NCI-H128 (cell line): Measurements from ENCODE around the gene TNFRSF19.

Experiments
- DNase-seq: peaks from one replicate; lab custom pipeline; 2025; ENCODE audit not compliant: unreplicated experiment; lab: John Stamatoyannopoulos, UW

Gene TNFRSF19

DNA sequence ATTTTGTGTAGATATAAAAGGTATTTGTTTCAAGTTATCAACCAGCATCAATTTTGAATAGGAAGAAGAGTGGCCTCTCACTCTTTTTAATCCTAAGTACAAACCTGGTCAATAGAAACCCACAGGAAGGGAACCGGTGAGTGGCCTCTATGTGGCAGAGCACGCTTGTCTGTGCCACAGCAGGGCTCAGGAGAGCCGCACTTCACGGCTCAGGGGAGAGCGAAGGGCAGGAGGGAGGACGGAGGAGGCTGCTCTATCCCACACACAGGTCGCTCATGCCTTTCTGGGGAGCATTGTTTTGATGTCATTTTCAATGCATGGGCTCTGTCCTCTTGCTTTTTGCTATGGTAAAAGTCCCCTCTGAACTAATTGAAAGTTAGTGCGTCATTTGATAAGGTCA, 57.2 kb downstream of the TNFRSF19 start:
- no peak for DNase-seq

DNA sequence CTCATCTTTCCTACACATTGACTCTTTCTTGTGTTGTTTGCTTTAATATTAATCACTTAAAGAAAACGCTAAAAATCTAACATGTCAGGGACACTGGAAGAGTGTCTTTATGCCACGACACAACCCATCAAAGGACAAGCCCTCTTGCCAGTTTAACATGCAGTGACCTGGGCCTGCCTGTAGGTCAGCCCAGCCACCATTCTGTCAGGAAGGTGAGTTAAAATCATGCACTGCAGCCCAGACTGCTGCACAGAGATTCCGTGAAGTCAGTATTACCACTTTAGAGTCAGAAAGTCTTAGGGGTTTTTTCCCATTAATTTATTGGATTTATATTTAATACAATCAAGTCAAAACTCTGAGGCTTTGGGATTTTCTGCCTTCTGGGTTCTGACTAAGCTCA, 58.0 kb downstream of the TNFRSF19 start:
- DNase-seq, result no peak

DNA sequence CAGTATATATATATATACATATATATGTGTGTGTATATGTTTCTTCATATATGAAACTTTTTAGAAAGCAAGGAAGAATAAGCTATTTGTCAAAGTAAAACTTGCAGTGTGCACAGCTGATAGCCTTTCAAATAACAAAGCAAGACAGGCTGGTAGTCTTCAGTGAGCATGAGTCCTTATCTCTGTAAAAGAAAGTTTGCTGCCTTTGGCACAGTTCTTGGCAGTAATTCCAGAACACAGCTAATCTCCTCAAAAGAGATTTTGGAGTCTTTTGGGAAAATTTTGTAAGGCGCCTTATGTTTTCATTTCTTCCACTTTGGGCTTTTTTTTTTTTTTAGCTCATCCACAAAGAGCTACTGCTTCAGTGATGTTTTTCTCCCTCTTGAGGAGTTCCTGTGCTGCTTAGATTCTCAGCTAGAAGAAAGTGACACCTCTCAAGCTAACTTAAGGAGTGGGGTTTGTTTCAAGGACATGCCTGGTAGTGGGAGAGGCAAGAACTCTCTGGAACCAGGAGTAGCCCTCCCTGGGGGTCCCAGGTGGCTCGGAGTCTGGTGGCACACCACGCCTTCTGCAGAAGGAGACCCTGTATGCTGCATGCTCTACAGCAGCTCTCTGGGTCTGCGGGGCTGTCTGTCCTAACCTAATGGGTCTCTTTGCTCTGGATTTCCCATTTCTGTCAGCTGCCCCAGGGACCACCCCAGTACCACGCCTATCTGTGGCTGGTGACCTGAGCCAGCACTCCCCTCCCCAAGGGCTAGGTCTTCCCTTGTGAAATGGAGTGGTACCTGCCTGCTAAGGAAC, 58.8 kb downstream of the TNFRSF19 start:
- DNase-seq, result no peak

DNA sequence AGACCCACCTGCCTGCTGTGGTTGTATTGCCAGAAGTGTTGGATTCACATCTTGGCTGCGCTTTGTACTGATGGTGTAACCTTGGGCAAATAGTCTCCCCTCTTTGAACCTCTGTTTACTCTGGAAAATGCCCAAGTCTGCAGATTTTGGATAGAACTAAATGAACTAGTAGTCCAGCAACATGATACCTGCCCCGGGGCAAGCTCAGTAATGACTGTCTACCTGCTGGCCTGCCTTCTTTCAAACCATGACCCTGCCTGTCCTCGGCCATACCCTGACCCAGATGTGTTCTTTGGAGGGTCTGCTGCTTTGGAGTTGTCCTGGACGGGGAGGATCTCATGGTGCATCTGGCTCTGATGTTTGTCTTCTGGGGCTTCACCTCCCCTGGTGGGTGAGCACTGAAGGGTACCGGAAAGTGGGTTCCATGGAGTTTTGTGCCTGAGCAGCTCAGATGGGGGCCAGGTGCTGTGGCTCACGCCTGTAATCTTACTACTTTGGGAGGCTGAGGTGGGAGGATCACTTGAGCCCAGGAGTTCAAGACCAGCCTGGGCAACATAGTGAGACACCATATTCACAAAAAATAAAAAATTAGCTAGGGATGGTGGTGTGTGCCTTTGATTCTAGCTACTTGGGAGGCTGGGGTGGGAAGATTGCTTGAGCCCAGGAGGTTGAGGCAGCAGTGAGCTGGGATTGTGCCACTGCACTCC, 59.5 kb downstream of the TNFRSF19 start:
- DNase-seq, result no peak

DNA sequence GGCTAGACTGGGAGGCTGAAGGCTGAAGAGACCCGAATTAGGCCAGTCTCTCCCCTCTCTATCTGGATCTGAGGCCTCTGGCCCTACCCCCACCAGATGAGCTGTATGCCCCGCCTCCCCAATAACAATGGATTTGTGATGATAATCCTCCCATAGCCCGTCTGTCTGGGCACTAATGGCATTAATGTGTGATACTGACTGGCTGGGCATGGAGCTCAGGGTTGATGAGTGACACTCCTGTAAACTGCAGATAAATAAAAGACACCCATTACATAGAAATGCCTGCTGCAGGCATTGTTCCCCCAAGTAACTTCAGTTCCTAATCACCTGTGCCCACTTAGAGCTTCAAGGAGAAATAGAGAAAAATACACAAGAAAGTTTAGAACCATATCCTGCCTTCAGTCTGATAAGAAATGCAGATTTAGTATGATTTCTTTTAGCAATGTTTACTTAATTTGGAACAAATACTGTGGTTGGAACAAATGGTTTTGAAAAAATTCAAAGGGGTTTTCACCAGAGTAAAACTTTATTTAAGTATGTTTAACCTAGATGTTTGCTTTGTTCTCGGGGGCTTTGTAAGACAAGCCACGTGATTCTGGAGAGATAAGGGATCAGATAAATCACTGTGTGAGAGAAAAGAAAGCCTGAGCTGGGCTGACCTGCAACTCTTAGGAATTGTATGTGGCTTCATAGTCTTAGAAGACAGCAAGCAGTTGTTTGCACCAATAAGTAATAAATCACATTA, 60.3 kb downstream of the TNFRSF19 start:
- DNase-seq, result no peak

DNA sequence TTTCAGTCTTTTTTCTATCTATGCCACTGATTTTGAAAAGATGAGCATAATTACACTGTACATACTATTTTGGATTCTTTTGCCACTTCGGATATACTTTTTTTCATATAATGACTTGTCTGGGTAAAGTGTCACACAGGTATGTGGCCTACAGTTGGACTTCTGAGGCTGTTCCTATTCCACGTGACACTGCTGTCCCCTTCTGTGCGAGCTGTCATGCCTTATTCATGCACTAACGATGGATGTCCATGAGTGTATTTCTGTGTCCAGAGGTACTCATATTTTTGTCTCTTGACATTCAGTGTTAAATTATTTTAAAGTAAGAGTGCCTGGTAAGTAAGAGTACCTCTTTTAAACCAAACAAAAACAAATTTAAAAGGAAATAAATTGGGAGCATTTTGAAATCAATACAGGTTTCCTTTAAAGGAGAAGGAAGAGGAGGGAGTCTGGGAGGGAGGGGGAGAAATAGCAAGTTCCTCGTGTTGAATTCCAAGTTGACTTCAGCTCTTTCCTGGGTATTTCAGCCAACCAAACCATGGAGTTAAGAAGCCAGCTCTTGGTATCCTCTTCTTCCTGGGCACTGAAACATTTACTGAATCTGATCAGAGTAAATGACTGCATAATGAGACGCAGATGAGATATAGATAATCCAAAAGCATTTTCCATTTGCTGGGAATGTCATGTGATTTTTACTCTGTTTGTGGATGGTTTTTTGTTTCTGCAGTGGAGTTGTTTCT, 61.3 kb downstream of the TNFRSF19 start:
- no peak for DNase-seq

DNA sequence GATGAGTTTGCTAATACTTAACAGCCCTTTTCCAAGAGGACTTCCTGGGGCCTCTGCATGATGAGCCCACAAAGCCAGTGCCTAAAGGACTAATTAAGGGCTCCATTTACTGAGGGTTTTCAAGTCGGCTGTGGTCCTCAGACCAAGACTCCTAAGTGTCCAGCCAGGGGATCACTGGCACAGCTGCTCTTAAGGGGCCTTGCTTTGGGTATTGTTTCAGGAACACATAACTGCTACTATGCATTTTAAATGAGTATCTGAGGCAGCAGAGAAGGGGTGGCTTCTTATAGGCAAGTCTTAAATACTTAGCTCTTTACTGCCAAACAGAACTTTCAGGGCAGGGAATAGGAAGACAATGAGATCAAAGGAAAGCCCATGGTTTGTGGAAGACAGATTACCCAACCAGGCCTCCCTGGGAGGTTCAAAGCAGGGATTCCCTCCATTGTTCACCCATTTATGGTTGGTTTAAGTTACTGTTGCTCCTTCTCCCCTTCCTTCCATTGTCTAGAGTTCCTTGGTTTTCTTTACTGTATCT, 61.9 kb downstream of the TNFRSF19 start:
- DNase-seq, result no peak

DNA sequence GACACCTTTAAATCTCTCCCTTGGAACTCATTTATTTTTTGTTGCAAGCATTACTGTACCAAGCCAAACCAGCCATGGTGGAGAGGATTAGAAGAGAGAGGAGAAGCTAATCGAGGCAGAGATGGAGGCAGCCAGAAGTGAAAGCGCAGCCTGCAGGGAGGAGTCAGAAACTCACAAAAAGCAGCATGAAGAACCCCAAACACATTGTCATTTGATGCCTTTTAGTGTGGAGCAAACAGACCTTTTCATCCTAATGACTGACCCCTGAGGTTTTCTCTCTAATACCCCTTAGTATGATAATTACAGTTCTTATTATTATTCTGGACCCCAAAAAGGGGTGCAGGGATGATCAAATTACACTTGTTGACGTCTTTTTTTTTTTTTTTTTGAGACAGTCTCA, 62.5 kb downstream of the TNFRSF19 start:
- no peak for DNase-seq

DNA sequence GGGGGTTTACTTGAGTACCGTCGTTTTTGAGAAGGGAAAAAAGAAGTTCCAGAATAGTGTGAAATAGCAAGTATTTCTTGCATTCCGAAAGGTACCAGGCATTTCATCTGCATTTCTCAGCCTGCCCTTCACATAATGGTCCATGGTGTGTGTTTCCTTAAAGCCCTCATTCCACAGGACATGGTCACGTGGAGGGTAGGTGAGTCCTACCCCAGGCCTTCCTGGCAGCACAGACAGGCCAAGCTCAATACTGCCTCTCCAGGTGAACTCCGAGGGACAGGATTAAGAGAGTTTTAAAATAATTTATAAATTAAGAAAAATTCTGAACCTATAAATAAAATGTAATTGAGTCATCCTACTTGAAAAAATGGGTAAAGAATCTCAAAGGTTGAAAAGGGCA, 64.7 kb downstream of the TNFRSF19 start:
- DNase-seq, result no peak

DNA sequence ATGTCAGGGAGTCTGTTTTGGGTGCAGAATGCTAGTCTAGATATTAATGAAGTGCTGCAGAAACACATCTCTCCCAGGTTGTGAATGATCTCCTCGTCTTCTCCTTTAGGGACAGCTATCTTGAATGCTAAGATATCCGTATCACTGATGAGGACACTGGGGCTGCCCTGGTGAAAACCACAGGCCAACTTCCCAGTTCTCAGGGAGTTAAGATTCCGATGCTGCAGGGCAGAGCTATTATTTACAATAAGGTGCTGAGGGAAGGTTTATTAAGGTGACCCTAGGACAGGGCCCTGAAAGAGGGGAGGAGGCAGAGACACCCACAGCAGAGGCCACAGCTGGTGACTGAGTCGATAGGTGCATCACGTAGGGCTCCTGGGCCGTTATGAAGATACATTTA, 66.1 kb downstream of the TNFRSF19 start:
- DNase-seq, result no peak

DNA sequence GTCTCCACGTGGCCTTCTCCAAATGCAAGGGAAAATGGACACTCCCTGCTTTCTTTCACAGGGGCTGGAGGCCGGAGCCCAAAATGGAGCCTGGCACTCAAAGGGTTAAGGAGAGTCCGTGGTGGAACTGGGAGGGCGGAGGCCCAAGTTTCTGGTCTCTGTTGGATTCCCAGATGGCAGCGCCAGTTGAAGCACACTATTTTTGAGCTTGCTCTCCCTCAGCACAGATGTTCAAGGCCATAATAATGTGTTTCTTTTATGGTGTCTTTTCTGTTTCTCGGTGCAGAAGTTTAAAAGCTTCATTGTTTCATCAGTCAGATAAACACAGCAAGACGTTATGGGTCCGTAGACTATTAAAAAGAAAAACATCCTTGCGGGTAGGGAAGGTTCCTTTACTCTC, 67.6 kb downstream of the TNFRSF19 start:
- no peak for DNase-seq

DNA sequence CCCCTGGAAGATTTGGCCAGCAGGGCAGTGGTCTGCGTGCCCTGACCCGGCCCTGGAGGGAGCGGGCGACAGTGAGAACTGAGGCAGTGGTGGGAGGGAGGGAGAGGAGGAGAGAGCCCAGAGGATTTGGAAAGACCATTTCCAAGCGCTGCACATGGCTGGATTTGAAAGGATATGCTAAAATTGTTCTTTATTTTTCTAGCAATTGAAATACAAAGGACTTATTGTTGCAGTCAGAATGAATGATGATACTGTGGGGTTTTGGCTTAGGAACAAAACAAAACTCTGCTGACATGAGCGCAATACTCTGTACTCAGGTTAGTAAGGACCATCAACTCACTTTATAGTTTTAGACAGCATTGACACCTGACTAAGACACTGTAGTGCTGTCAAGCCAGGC, 69.5 kb downstream of the TNFRSF19 start:
- no peak for DNase-seq

DNA sequence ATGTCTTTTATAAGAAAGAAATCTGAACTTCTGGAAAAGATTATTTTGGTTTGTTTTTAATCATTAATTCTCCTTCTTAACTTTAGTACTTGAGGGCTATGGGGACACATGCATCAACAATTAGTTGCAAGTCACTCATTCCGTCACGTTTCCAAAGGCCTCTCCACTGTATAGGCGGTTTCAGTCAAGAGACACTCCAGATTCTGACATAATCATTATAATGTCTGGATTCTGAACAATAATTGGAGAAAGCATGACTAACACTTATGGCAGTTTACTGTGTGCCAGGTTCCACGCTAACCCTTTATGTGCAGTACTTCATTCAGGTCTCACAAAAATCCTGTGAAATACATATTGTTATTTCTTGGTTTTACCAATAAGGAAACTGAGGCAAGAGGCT, 71.9 kb downstream of the TNFRSF19 start:
- DNase-seq, result no peak

DNA sequence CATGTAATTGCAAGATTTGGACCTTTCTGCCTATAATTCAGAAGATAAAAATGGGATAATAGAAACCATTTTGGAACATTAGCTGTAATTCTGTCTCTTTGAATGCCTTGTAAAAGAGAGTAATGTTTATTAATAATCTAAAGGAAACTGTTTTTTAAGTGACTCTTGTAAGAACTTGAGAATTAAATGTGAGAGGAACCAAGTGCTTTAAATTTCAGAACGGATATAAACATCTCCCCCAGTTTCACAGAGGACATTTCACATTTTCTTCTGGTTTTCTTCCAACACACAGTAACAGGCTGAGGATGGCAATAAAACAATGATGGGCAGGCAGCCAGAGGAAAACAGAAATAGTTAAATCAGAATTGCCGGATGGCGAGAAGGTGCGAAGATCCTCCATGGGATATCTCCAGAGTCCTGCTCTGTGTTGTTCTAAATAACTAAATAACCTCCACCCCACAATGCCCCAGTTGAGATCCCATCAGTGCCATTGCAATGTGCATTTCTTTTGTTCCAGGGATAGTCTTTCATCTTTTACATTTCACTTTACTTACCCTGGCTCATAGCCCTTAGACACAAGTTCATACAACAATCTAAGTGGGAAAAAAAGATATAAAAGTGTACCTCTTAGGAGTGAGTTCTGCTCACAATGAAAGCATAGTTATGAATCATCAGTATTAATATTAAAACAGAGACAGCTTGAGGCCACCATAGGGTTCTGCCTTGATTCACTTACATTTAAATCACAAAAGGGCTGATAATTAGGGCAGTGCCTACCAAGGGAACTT, 73.3 kb downstream of the TNFRSF19 start:
- DNase-seq, result no peak

DNA sequence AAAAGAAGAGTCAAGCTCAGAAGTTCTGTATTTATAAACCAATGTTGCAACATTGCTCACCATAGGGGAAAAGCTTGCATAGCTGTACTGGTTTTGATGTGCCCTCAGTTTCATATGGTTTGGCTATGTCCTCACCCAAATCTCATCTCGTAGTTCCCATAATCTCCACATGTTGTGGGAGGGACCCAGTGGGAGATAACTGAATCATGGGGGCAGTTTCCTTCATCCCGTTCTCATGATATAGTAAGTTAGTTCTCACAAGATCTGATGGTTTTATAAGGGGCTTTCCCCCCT, 73.9 kb downstream of the TNFRSF19 start:
- DNase-seq, result no peak

DNA sequence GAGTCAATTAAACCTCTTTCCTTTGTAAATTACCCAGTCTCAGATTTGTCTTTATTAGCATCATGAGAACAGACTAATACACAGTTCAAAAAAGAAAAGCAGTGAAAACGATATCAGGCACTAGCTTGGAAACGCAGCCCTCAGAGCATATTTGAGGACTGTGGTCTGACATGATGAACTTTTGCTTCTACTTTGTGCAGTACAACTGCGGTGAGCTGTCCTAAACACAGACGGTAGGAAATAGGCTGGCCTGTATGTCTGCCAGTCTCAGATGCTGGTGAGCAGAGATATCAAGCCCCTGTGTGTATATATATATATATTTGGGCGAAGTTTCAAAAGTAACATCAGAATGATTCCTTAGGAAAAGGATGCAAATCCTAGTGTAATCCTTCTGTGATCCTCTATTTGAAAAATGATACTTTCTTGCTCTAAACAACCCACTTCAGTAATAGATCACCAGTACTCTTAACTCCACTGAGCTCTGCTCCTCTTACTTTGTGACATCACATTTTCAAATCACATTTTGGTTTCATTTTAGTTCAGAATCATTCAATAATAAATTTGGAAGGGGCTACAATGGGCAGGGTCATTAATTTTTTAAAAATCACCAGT, 74.4 kb downstream of the TNFRSF19 start:
- no peak for DNase-seq

DNA sequence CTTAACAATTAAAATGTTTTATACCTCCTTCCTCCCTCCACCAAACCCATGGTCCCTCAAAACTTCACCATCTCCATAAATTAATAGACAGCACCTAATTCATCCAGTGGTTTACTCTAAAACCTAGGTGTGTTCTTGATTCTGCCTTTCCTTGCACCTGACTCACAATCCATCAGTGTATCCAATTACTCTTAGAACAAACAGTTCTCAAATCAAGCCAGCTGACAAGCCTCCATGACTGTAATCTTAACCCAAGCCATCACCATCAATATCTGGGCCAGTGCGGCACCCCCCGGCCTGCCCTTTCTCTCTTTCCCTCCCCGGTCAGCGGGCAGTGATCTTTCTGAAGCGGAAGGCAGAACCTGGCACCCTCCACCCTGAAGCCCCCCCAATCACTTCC, 75.6 kb downstream of the TNFRSF19 start:
- DNase-seq, result no peak

DNA sequence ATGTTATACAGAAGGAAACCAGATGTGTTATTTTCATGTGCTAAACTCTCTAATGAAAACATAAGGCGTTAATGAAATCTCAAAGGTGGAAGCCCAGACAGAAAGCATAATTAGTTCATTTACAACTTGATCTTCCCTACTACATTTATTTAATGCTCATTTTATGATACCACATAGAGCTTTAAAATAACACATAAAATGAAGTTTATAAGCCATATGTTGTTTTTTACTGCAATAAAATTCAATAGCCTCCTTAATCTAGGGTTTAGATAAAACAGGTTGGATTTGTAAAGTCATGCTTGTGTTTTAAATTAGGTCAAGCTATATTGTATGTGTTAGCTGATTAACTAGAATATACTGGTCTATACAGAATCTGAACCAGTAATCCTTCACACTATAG, 81.2 kb downstream of the TNFRSF19 start:
- no peak for DNase-seq

DNA sequence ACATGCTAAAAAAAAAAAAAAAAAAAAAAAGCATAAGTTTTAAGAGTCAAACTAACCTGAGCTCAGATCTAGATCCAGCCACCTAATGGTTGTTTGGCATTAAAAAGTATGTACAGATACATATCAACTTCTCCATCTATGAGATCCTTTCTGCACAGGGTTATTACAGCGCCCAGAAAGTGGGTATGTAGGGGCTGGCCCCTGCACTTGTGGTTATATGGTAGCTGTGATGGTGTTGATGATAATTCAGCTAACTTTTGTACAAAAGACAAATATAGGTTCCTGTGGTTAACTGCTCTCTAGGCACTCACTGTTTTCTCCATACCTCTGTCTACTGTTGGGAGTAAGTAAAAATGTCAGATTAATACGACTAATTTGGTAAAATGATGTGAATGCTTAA, 81.7 kb downstream of the TNFRSF19 start:
- no peak for DNase-seq
